ENCODE results near the gene CPA3. TPM values are rescaled to one million over a fixed set of nuclear protein-coding genes. Genes with fewer than 3 reads are reported as not detected.

The CPA3 gene, protein sequence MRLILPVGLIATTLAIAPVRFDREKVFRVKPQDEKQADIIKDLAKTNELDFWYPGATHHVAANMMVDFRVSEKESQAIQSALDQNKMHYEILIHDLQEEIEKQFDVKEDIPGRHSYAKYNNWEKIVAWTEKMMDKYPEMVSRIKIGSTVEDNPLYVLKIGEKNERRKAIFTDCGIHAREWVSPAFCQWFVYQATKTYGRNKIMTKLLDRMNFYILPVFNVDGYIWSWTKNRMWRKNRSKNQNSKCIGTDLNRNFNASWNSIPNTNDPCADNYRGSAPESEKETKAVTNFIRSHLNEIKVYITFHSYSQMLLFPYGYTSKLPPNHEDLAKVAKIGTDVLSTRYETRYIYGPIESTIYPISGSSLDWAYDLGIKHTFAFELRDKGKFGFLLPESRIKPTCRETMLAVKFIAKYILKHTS
- total RNA-seq = under 1 TPM in 1 of 2 donors, not detected in 1; 0.57 TPM
- 0 reads per million in 2 donors for total RNA-seq

DNA sequence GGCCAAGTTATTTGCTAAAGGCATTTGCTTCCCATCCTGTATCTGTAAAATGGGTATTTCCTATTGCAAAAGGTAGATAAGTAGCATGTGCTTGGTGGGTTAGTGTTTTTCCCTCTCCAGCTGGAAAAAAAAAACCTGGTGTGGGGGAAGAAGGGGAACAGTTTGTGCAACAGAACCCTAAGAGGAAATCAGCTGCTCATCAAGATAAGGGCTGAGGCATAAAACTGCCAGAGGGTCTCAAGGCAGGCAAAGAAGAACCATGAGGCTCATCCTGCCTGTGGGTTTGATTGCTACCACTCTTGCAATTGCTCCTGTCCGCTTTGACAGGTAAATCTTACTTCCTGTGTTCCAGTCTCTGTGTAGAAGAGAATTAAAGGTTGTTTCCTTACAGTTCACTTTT is at the start of gene CPA3:
CPA3 (plus strand) TSS at position 248 of the 400 bp plus-strand sequence; CDS start at position 260, 12 bp downstream.
- DNase-seq (no peak), ATAC-seq (no peak)
- peaks cover 53% of the 10 kb centered on the region for H3K27me3 Mint-ChIP-seq
- no peak within 1 kb of the TSS for H3K27ac Mint-ChIP-seq
- peaks cover 7% of the 10 kb centered on the region for H3K36me3 Mint-ChIP-seq (ENCODE audit: low read depth)
- no peak within 1 kb of the TSS for H3K4me3 Mint-ChIP-seq
- no peaks in the 10 kb centered on the region for H3K4me1 Mint-ChIP-seq
- H3K9me3 ChIP-seq (ENCODE audit: control insufficient read depth, low read length, poor library complexity, severe bottlenecking) = no peaks in the 10 kb centered on the region

GRCh38 chr3:148815316-148816110 is 49.6 kb upstream of the CPA3 start:
- no peak overlapping the region for H3K27ac Mint-ChIP-seq
- DNase-seq (no peak), ATAC-seq (no peak)
- H3K4me3 Mint-ChIP-seq = no peak overlapping the region
- no peaks in the 10 kb centered on the region for H3K36me3 Mint-ChIP-seq (ENCODE audit: low read depth)
- H3K9me3 ChIP-seq (ENCODE audit: control insufficient read depth, low read length, poor library complexity, severe bottlenecking) = no peaks in the 10 kb centered on the region
- H3K4me1 Mint-ChIP-seq = no peaks in the 10 kb centered on the region
- H3K27me3 Mint-ChIP-seq = peaks cover 19% of the 10 kb centered on the region

DNA sequence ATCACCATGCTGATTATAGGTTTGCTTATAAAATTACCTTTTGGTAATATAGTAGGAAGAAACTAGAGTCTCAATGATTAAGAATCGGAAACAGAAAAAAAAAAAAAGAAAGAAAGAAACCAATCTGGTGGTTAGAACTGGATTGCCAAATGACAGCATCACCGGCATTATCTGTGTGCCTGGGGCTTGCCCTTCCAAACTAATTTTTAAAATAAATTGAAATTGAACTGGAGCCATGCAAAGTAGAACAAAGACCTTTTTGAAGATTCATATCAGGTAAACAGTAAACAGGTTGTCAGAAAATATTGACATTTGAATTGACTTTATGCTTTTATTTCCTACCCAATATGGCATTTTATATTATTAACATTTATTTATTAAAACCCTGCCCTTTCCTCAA is 48.7 kb upstream of the CPA3 start:
- H3K27me3 Mint-ChIP-seq = peaks cover 14% of the 10 kb centered on the region
- H3K27ac Mint-ChIP-seq = no peak overlapping the region
- ATAC-seq = no peak

DNA sequence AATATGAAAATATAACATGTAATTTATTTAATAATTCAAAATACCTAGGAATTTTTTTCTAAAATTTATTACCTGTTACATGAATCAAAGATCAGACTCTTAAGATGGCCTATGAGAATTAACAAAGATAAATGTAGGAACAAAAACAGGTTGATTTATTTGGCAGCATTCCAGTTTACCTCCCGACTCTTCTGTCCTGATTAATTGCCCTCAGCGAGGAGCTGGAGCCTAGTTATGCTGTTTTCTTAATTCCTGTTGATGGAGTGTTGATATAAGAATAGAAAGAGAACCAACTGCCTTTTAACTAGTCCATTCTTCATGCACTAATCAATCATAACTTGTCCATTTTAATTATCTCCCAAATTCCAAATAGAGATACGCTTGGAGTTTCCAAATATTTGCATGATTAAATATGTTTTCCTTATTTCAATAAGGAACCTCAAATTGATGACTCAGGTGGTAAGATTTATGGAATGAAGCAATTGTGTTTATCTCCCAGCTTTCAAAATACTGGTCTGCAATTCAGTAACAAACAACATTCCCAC is 48.0 kb upstream of the CPA3 start:
- DNase-seq (no peak), ATAC-seq (no peak)
- Mint-ChIP-seq H3K27ac (no peak overlapping the region), H3K36me3 (ENCODE audit: low read depth) (no peaks in the 10 kb centered on the region), H3K4me3 (no peak overlapping the region), H3K4me1 (no peaks in the 10 kb centered on the region), H3K27me3 (peaks cover 14% of the 10 kb centered on the region)
- no peaks in the 10 kb centered on the region for H3K9me3 ChIP-seq (ENCODE audit: control insufficient read depth, low read length, poor library complexity, severe bottlenecking)

More for the DNA sequence above, 48.7 kb upstream of the CPA3 start:
- no peak for DNase-seq
- Mint-ChIP-seq H3K4me3 (no peak overlapping the region), H3K4me1 (no peaks in the 10 kb centered on the region), H3K36me3 (ENCODE audit: low read depth) (no peaks in the 10 kb centered on the region)
- no peaks in the 10 kb centered on the region for H3K9me3 ChIP-seq (ENCODE audit: control insufficient read depth, low read length, poor library complexity, severe bottlenecking)

DNA sequence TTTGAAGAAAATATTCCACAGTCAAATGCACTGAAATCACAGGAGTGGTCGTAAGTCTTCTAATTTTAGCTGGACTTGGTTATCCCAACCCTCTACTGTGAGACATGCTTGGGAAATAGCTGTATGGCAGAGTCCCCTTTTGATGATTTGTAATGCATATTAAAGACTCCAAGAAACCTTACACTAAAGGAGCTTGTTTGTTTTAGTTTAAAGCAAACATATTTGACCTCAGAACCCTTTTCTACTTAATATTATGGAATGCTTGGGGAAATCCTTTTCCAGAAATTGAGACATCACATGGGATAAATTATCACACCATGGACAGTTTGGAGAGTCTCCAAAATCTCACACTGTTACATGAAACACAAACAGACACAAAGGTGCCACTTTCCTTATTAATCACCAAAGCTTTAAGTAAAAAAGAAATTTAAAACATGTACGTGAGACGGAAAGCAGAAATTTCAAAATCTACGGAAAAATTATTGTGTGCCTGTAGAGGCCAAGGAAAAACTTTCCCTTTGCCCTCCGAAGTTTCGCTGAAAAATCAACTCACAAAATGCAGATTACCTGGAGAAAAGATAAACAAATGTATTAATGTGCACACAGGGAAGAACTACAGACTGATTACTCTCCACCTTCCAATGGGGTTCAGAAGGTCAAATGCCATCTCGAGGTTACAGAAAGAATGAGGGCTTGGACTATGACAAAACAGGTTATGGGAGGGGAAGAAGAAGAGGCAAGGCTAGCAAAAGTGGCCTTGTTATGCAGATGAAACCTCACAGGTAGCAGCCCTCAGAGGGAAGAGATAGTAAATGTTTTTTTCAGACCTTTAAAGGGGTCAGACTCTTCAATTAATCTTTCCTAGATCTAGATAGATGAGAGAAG is 44.5 kb upstream of the CPA3 start:
- ATAC-seq (no peak), DNase-seq (no peak)
- Mint-ChIP-seq H3K4me1 (no peaks in the 10 kb centered on the region), H3K27me3 (peaks cover 16% of the 10 kb centered on the region), H3K27ac (no peak overlapping the region), H3K36me3 (ENCODE audit: low read depth) (no peaks in the 10 kb centered on the region), H3K4me3 (no peak overlapping the region)
- H3K9me3 ChIP-seq (ENCODE audit: control insufficient read depth, low read length, poor library complexity, severe bottlenecking) = no peaks in the 10 kb centered on the region

DNA sequence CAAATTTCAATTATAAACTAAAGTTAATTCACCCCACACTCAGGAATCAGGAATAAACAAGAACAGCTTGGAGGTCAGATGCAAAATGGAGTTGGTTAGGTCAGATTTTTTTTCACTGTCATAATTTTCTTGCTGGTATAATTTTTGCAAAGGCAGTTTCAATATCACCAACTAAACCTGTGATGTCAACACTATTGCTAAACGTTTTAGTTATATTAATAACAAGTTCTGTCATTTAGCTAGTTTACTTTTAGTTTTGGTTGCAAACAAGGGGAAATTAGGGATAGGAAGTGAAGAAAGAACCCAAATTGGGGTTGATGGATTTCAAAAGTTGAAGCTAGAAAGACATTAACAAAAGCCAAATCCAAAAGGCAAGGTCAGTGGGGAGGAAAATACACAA is 42.1 kb upstream of the CPA3 start:
- Mint-ChIP-seq H3K27ac (no peak overlapping the region), H3K4me3 (no peak overlapping the region), H3K4me1 (no peaks in the 10 kb centered on the region), H3K27me3 (peaks cover 17% of the 10 kb centered on the region), H3K36me3 (ENCODE audit: low read depth) (no peaks in the 10 kb centered on the region)
- no peak for DNase-seq
- H3K9me3 ChIP-seq (ENCODE audit: control insufficient read depth, low read length, poor library complexity, severe bottlenecking) = no peaks in the 10 kb centered on the region
- ATAC-seq = no peak

GRCh38 chr3:148825476-148825875 is 39.6 kb upstream of the CPA3 start:
- no peaks in the 10 kb centered on the region for H3K36me3 Mint-ChIP-seq (ENCODE audit: low read depth)
- no peak overlapping the region for H3K4me3 Mint-ChIP-seq
- DNase-seq = no peak
- ATAC-seq = no peak
- no peak overlapping the region for H3K27ac Mint-ChIP-seq
- H3K27me3 Mint-ChIP-seq = peaks cover 10% of the 10 kb centered on the region
- no peaks in the 10 kb centered on the region for H3K4me1 Mint-ChIP-seq
- H3K9me3 ChIP-seq (ENCODE audit: control insufficient read depth, low read length, poor library complexity, severe bottlenecking) = no peaks in the 10 kb centered on the region

GRCh38 chr3:148827585-148827984 is 37.5 kb upstream of the CPA3 start, which contains the start of gene CPB1:
CPB1 (plus strand) TSS chr3:148827811; CDS start chr3:148827824, 13 bp downstream.
- no peaks in the 10 kb centered on the region for H3K9me3 ChIP-seq (ENCODE audit: control insufficient read depth, low read length, poor library complexity, severe bottlenecking)
- ATAC-seq = no peak
- peaks cover 10% of the 10 kb centered on the region for H3K27me3 Mint-ChIP-seq
- no peaks in the 10 kb centered on the region for H3K4me1 Mint-ChIP-seq
- H3K4me3 Mint-ChIP-seq = no peak within 1 kb of the TSS
- H3K36me3 Mint-ChIP-seq (ENCODE audit: low read depth) = no peaks in the 10 kb centered on the region
- no peak within 1 kb of the TSS for H3K27ac Mint-ChIP-seq
- no peak for DNase-seq

GRCh38 chr3:148828136-148828690 is 36.9 kb upstream of the CPA3 start:
- H3K4me1 Mint-ChIP-seq = no peaks in the 10 kb centered on the region
- no peak for ATAC-seq
- H3K27ac Mint-ChIP-seq = no peak overlapping the region
- H3K27me3 Mint-ChIP-seq = peaks cover 13% of the 10 kb centered on the region
- H3K36me3 Mint-ChIP-seq (ENCODE audit: low read depth) = no peaks in the 10 kb centered on the region
- DNase-seq = no peak
- H3K9me3 ChIP-seq (ENCODE audit: control insufficient read depth, low read length, poor library complexity, severe bottlenecking) = no peaks in the 10 kb centered on the region
- no peak overlapping the region for H3K4me3 Mint-ChIP-seq

- Mint-ChIP-seq H3K27ac (no peak overlapping the region), H3K36me3 (ENCODE audit: low read depth) (no peaks in the 10 kb centered on the region), H3K27me3 (peaks cover 14% of the 10 kb centered on the region), H3K4me3 (no peak overlapping the region), H3K4me1 (no peaks in the 10 kb centered on the region)
- ATAC-seq = no peak
- no peaks in the 10 kb centered on the region for H3K9me3 ChIP-seq (ENCODE audit: control insufficient read depth, low read length, poor library complexity, severe bottlenecking)
- DNase-seq = no peak
These were observed 35.2 kb upstream of the CPA3 start for GRCh38 chr3:148829926-148830325.

- no peak for ATAC-seq
- DNase-seq = no peak
- no peak overlapping the region for H3K27ac Mint-ChIP-seq
- H3K4me1 Mint-ChIP-seq = no peaks in the 10 kb centered on the region
- H3K9me3 ChIP-seq (ENCODE audit: control insufficient read depth, low read length, poor library complexity, severe bottlenecking) = no peaks in the 10 kb centered on the region
- H3K27me3 Mint-ChIP-seq = peaks cover 14% of the 10 kb centered on the region
- H3K36me3 Mint-ChIP-seq (ENCODE audit: low read depth) = no peaks in the 10 kb centered on the region
- no peak overlapping the region for H3K4me3 Mint-ChIP-seq
These were observed 31.9 kb upstream of the CPA3 start for GRCh38 chr3:148833223-148833622.

GRCh38 chr3:148839805-148840204 is 25.3 kb upstream of the CPA3 start:
- H3K4me1 Mint-ChIP-seq = no peaks in the 10 kb centered on the region
- H3K27ac Mint-ChIP-seq = no peak overlapping the region
- ATAC-seq = no peak
- H3K9me3 ChIP-seq (ENCODE audit: control insufficient read depth, low read length, poor library complexity, severe bottlenecking) = no peaks in the 10 kb centered on the region
- H3K36me3 Mint-ChIP-seq (ENCODE audit: low read depth) = no peaks in the 10 kb centered on the region
- no peak for DNase-seq
- peaks cover 8% of the 10 kb centered on the region for H3K27me3 Mint-ChIP-seq
- no peak overlapping the region for H3K4me3 Mint-ChIP-seq
